Nephron (organoid): ENCODE data around the gene VSIG10L.

Experiments
- H3K27ac Mint-ChIP-seq, 3 experiments: 2 replicates each; pipeline ENCODE4 v1.8.0; 2020; ENCODE audit warnings: mixed read lengths in 3 of 3, mild to moderate bottlenecking in 2 of 3, moderate library complexity in 1 of 3
- H3K27me3 Mint-ChIP-seq: 2 replicates; pipeline ENCODE4 v1.8.0; 2021; ENCODE audit warnings: low read depth, mild to moderate bottlenecking, moderate library complexity, mixed read lengths
- H3K36me3 Mint-ChIP-seq: 2 replicates; pipeline ENCODE4 v1.8.0; 2020; ENCODE audit warnings: low read depth, mixed read lengths
- H3K4me1 Mint-ChIP-seq: 2 replicates; pipeline ENCODE4 v1.8.0; 2020; ENCODE audit warnings: mixed read lengths
- H3K4me3 Mint-ChIP-seq, 3 experiments: 2 replicates each; pipeline ENCODE4 v1.8.0; 2020; ENCODE audit warnings: mild to moderate bottlenecking in 3 of 3, mixed read lengths in 3 of 3, moderate library complexity in 2 of 3
- H3K9me3 Mint-ChIP-seq: 2 replicates; pipeline ENCODE4 v1.8.0; 2020; ENCODE audit warnings: mixed read lengths
- CTCF ChIP-seq, 3 experiments: fragments of 200-600 bp; sonication (generic); IDR thresholded peaks; one replicate each; pipeline ENCODE4 v1.5.0; 2021; ENCODE audit warnings: antibody characterized with exemption in 3 of 3; ENCODE audit not compliant: unreplicated experiment in 3 of 3

Gene VSIG10L

DNA sequence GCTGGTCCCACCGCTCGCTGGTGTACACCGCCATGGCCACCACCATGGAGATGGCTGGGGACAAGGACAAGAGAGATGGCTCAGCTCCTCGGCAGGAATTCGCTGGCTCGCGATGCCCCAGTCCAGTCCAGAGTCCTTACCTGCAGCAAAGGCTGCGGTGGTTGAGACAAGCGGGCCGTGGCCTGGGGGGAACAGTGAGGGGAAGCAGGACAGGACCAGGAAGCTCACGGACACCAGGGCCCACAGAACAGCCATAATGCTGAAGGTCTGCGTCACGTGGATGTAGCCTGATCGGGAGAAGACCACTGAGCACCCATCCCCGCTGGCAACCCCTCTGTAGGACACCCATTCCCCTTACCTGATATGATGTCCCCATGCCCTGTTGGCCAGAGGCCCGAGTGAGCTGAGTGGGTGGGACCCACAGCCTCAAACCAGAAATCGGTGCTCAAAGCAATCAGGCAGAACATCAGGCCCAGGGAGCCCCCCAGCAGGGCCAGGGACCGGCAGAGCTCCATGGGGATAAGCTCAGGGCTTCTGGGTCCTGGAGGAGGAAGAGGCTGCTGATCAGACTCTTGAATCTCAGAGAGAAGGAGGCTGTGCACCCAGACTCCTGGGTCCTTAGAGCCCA, 30.2 kb upstream of the VSIG10L start:
- no peaks in the 10 kb centered on the region for H3K36me3 Mint-ChIP-seq
- no peak overlapping the region for H3K4me3 Mint-ChIP-seq
- no peak overlapping the region for H3K27ac Mint-ChIP-seq
- no peaks in the 10 kb centered on the region for H3K4me1 Mint-ChIP-seq
- H3K27me3 Mint-ChIP-seq: peaks cover 9% of the 10 kb centered on the region
- no peak for TF ChIP-seq CTCF (IDR thresholded peaks at IDR 0.05; ENCODE audit: unreplicated experiment in 3 of 3)
- no peaks in the 10 kb centered on the region for H3K9me3 Mint-ChIP-seq

- no peak for TF ChIP-seq CTCF (IDR thresholded peaks at IDR 0.05; ENCODE audit: unreplicated experiment in 3 of 3)
Measured at GRCh38 chr19:51371186-51371690, 29.3 kb upstream of the VSIG10L start.

DNA sequence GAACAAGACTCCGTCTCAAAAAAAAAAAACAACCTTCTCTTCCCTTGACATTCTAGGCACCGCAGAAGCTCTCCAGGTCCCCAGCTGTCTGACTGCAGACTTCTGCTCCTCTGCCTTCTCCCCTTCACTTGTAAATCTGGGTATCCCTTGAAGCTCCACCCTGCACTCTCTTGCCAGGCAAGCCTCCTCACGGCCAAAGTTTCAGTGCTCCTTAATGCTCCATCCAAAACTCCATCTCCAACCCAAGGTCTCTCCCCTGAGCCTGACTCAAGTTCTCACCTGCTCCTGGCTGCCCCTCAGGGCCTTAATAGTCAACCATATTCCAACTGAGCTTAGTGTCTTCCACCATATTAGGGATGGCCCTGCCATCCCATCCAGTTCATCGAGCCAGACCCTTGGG, 28.3 kb upstream of the VSIG10L start:
- Mint-ChIP-seq H3K4me3 (peak overlapping the region; percentile 67 to 81 (median 73)), H3K27me3 (peaks cover 5% of the 10 kb centered on the region), H3K4me1 (peaks cover 7% of the 10 kb centered on the region), H3K36me3 (no peaks in the 10 kb centered on the region), H3K27ac (peak overlapping the region; percentile 7 to 85 (median 50)), H3K9me3 (no peaks in the 10 kb centered on the region)
- TF ChIP-seq CTCF (IDR thresholded peaks at IDR 0.05; ENCODE audit: unreplicated experiment in 3 of 3): no peak

More at GRCh38 chr19:51371186-51371690, 29.3 kb upstream of the VSIG10L start:
- H3K4me1 Mint-ChIP-seq: no peaks in the 10 kb centered on the region
- H3K36me3 Mint-ChIP-seq: no peaks in the 10 kb centered on the region
- peaks cover 5% of the 10 kb centered on the region for H3K27me3 Mint-ChIP-seq
- no peak overlapping the region for H3K27ac Mint-ChIP-seq
- H3K4me3 Mint-ChIP-seq: peak overlapping the region in 2 of 3 experiments; percentile 28 to 81
- H3K9me3 Mint-ChIP-seq: no peaks in the 10 kb centered on the region

GRCh38 chr19:51368366-51369282, 26.7 kb upstream of the VSIG10L start, which contains the start of gene CLDND2:
Gene CLDND2 (minus strand): TSS chr19:51369003. CDS start chr19:51368577, 426 bp downstream.
- Mint-ChIP-seq H3K27me3 (peaks cover 5% of the 10 kb centered on the region), H3K4me3 (peak within 1 kb of the TSS; percentile 98 to 100 (median 99)), H3K4me1 (peaks cover 17% of the 10 kb centered on the region), H3K27ac (peak within 1 kb of the TSS; percentile 98 to 100 (median 99)), H3K36me3 (no peaks in the 10 kb centered on the region), H3K9me3 (no peaks in the 10 kb centered on the region)
- peak in 1 of 3 experiments; percentile 8 for TF ChIP-seq CTCF (IDR thresholded peaks at IDR 0.05; ENCODE audit: unreplicated experiment in 3 of 3)

- TF ChIP-seq CTCF (IDR thresholded peaks at IDR 0.05; ENCODE audit: unreplicated experiment in 3 of 3): peak in 1 of 3 experiments; percentile 2
- peak overlapping the region; percentile 98 to 100 (median 99) for H3K4me3 Mint-ChIP-seq
- H3K27ac Mint-ChIP-seq: peak overlapping the region; percentile 98 to 100 (median 99)
- H3K9me3 Mint-ChIP-seq: no peaks in the 10 kb centered on the region
- no peaks in the 10 kb centered on the region for H3K36me3 Mint-ChIP-seq
- no peaks in the 10 kb centered on the region for H3K27me3 Mint-ChIP-seq
- H3K4me1 Mint-ChIP-seq: peaks cover 23% of the 10 kb centered on the region
Measured at GRCh38 chr19:51367565-51368365, 25.8 kb upstream of the VSIG10L start.
